ENCODE results near the gene HOXA10.

- no peak for TF ChIP-seq POLR2A (IDR thresholded peaks at IDR 0.05)
- TF ChIP-seq CTCF (IDR thresholded peaks at IDR 0.05) = no peak
These were observed 30.0 kb downstream of the HOXA10 start for GRCh38 chr7:27143950-27144780.

All from heart left ventricle (tissue), 13 donors.